Trophoblast cell (in vitro differentiated cells and primary cell): ENCODE measurements around the gene NDRG3.
A peak's percentile ranks its signal among the peaks of the same experiment; 100 is the strongest.

Source experiments
- DNase-seq, 2 donors: peaks; one replicate each; pipeline ENCODE4 v3.0.0-alpha.2; 2016
- H2AFZ ChIP-seq: 2 replicates; pipeline ENCODE4 v1.6.1; 2013; ENCODE audit warnings: low read length, moderate library complexity, mild to moderate bottlenecking; ENCODE audit not compliant: insufficient read depth, poor library complexity
- H2AK5ac ChIP-seq: 2 replicates; pipeline ENCODE4 v1.6.1; 2013; ENCODE audit warnings: mild to moderate bottlenecking, low read length
- H2BK120ac ChIP-seq: 2 replicates; pipeline ENCODE4 v1.6.1; 2013; ENCODE audit warnings: low read length, mild to moderate bottlenecking, moderate library complexity; ENCODE audit not compliant: insufficient read depth, poor library complexity
- H2BK12ac ChIP-seq: 2 replicates; pipeline ENCODE4 v1.6.1; 2013; ENCODE audit warnings: mild to moderate bottlenecking, low read length, moderate library complexity
- H2BK5ac ChIP-seq: 2 replicates; pipeline ENCODE4 v1.6.1; 2013; ENCODE audit warnings: low read length, low read depth, moderate library complexity, mild to moderate bottlenecking; ENCODE audit not compliant: poor library complexity
- H3K14ac ChIP-seq: 2 replicates; pipeline ENCODE4 v1.6.1; 2013; ENCODE audit warnings: mild to moderate bottlenecking, low read length
- H3K18ac ChIP-seq: 2 replicates; pipeline ENCODE4 v1.6.1; 2013; ENCODE audit warnings: mild to moderate bottlenecking, low read length
- H3K23ac ChIP-seq: 2 replicates; pipeline ENCODE4 v1.6.1; 2013; ENCODE audit warnings: low read length
- H3K27ac ChIP-seq: 2 replicates; pipeline ENCODE4 v1.5.1; 2013; ENCODE audit warnings: low read depth, mild to moderate bottlenecking, inconsistent platforms, low read length, moderate library complexity
- H3K27me3 ChIP-seq: 2 replicates; pipeline ENCODE4 v1.6.1; 2013; ENCODE audit warnings: inconsistent platforms, mild to moderate bottlenecking, low read length, moderate library complexity; ENCODE audit not compliant: insufficient read depth
- H3K36me3 ChIP-seq, 2 experiments: 1 replicate in 1 of 2; 2 replicates in 1 of 2; pipeline ENCODE4 v1.6.1; 2013; ENCODE audit warnings: low read length in 2 of 2, mild to moderate bottlenecking in 2 of 2, moderate library complexity in 1 of 2; ENCODE audit not compliant: insufficient read depth in 2 of 2, control insufficient read depth in 1 of 2
- H3K4ac ChIP-seq: 2 replicates; pipeline ENCODE4 v1.6.1; 2013; ENCODE audit warnings: low read depth, mild to moderate bottlenecking, low read length, moderate library complexity
- H3K4me1 ChIP-seq, 2 experiments: 1 replicate in 1 of 2; 2 replicates in 1 of 2; pipeline ENCODE4 v1.6.1; 2013; ENCODE audit warnings: low read length in 2 of 2, mild to moderate bottlenecking in 2 of 2, moderate library complexity in 1 of 2; ENCODE audit not compliant: insufficient read depth in 2 of 2, control insufficient read depth in 1 of 2
- H3K4me2 ChIP-seq: 2 replicates; pipeline ENCODE4 v1.6.1; 2013; ENCODE audit warnings: inconsistent platforms, mild to moderate bottlenecking, low read length, moderate library complexity
- H3K4me3 ChIP-seq: 2 replicates; pipeline ENCODE4 v1.5.1; 2013; ENCODE audit warnings: mild to moderate bottlenecking, low read depth, low read length, inconsistent platforms
- H3K79me1 ChIP-seq: one replicate; pipeline ENCODE4 v1.6.1; 2013; ENCODE audit warnings: low read length
- H3K79me2 ChIP-seq: 2 replicates; pipeline ENCODE4 v1.6.1; 2013; ENCODE audit warnings: low read length, mild to moderate bottlenecking; ENCODE audit not compliant: control insufficient read depth, insufficient read depth, poor library complexity
- H3K9ac ChIP-seq: 2 replicates; pipeline ENCODE4 v1.6.1; 2013; ENCODE audit warnings: mild to moderate bottlenecking, low read length
- H3K9me3 ChIP-seq: 2 replicates; pipeline ENCODE4 v1.6.1; 2013; ENCODE audit warnings: low read depth, mild to moderate bottlenecking, control low read depth, inconsistent platforms, low read length; ENCODE audit not compliant: insufficient read depth
- H4K12ac ChIP-seq: 2 replicates; pipeline ENCODE4 v1.6.1; 2013; ENCODE audit warnings: low read depth, mild to moderate bottlenecking, low read length, moderate library complexity
- H4K8ac ChIP-seq: 2 replicates; pipeline ENCODE4 v1.6.1; 2013; ENCODE audit warnings: low read depth, mild to moderate bottlenecking, low read length, moderate library complexity
- H4K91ac ChIP-seq: one replicate; pipeline ENCODE4 v1.6.1; 2013; ENCODE audit warnings: low read depth, mild to moderate bottlenecking, low read length, moderate library complexity
- WGBS: extraction: QIAGEN DNeasy Blood & Tissue Kit; methylation state at CpG from one replicate; pipeline ENCODE4 v1.1.7; 2013; ENCODE audit warnings: missing lambda C conversion rate; ENCODE audit not compliant: insufficient read length, insufficient coverage; ENCODE audit errors: extremely low coverage; 5-methylcytosine and 5-hydroxymethylcytosine counted together

Gene NDRG3

DNA sequence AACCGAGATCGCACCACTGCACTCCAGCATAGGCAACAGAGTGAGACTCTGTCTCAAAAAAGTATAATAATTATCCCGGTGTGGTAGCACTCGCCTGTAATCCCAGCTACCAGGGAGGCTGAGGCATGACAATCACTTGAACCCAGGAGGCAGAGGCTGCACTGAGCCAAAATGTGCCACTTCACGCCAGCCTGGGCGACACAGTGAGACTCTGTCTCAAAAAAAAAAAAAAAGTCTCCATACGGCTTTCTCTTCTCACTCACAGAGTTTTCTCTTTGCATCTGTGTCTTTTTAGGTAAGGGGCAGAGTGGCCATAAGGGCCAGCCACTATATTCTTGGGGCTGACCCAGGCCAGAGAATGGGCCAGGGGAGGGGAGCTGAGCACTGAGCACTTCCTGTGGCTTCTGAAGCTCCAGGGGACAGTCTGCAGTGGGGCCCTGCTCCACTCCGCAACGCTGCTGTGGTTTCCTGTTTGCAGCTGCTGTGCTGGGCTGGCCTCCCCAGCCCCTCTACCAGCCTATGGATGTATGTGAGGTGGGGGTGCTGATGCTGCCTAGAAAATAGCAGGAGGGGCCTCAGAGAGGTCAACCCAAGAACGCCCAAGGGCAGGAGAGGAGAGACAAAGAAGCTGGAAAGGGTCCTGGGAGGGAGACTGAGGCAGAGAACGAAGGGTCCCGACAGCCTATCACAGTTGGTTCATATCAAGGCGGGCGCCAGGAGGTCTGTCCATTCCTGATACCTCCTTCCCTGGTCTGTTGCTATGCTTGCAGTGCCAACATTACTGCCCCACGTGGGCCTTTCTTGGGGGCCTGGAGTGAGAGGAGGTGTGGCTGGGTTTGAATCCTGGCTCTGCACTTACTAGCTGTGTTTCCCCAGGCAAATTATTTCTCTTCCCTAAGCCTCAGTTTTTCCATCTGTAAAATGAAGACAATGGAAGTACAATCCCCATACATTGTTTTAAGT, 115.9 kb downstream of the NDRG3 start:
- H2BK5ac ChIP-seq, result no peak overlapping the region
- no peak for DNase-seq
- no peak overlapping the region for H2BK120ac ChIP-seq
- no peaks in the 10 kb centered on the region for H3K9me3 ChIP-seq
- H4K8ac ChIP-seq, result no peak overlapping the region
- no CpG with 5 or more reads among the region's 15 CpGs for WGBS
- H3K4me1 ChIP-seq, result peaks cover 0 to 4% of the 10 kb centered on the region in 2 experiments
- no peak overlapping the region for H3K4me2 ChIP-seq
- H4K91ac ChIP-seq, result no peak overlapping the region
- no peak overlapping the region for H3K18ac ChIP-seq
- H3K9ac ChIP-seq, result no peak overlapping the region
- no peak overlapping the region for H2AK5ac ChIP-seq
- H3K4ac ChIP-seq, result no peak overlapping the region
- H2BK12ac ChIP-seq, result no peak overlapping the region
- no peaks in the 10 kb centered on the region for H3K79me1 ChIP-seq
- no peak overlapping the region for H3K4me3 ChIP-seq
- no peaks in the 10 kb centered on the region for H3K27me3 ChIP-seq
- H3K36me3 ChIP-seq, result no peaks in the 10 kb centered on the region
- H4K12ac ChIP-seq, result no peak overlapping the region
- no peak overlapping the region for H2AFZ ChIP-seq
- H3K27ac ChIP-seq, result no peak overlapping the region
- H3K23ac ChIP-seq, result no peak overlapping the region
- H3K14ac ChIP-seq, result no peak overlapping the region
- H3K79me2 ChIP-seq, result no peaks in the 10 kb centered on the region

DNA sequence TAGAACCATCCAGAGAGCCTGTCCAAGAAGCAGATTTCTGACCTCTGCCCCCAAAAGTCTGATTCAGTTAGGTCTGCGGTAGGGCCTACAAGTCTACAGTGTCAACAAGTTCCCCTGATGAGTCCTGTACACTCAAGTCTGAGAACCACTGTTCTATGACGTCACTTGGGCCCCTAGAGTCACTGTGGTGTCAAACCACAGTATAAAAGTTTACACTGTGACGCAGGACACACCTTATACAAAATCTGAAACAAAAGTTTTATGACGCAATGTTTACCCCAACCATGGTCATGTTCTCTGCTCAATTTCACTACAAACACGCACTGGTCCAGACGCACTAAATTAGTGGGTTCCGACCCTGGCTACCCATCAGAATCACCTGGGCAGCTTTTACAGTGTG, 117.8 kb downstream of the NDRG3 start:
- Histone ChIP-seq H3K79me1 (no peaks in the 10 kb centered on the region), H3K4ac (no peak overlapping the region), H3K23ac (no peak overlapping the region), H3K4me3 (no peak overlapping the region), H3K9ac (no peak overlapping the region), H3K27ac (no peak overlapping the region), H3K4me1 (peaks cover 0 to 4% of the 10 kb centered on the region in 2 experiments), H3K27me3 (no peaks in the 10 kb centered on the region), H2AFZ (no peak overlapping the region), H3K79me2 (no peaks in the 10 kb centered on the region), H3K18ac (no peak overlapping the region), H4K8ac (no peak overlapping the region), H2AK5ac (no peak overlapping the region), H2BK5ac (no peak overlapping the region), H2BK120ac (no peak overlapping the region), H4K12ac (no peak overlapping the region), H4K91ac (no peak overlapping the region), H3K14ac (no peak overlapping the region), H3K36me3 (no peaks in the 10 kb centered on the region), H3K4me2 (no peak overlapping the region), H2BK12ac (no peak overlapping the region), H3K9me3 (no peaks in the 10 kb centered on the region)
- no peak for DNase-seq
- WGBS, result no CpG with 5 or more reads among the region's 7 CpGs

DNA sequence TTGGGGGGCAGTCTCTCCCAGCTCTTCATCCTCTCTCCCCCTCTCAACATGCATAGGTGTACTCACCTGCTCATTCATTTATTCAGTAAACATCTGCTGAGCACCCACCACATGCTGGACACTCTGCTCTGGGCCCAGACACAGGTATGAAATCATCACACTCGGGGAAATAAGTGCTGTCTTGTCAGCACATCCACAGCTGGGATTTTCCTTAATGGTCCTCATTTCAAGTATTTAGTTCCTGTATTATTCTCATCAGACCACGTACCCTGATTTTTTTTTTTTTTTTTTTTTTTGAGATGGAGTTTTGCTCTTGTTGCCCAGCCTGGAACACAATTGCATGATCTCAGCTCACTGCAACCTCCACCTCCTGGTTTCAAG, 121.0 kb downstream of the NDRG3 start:
- no peak overlapping the region for H2BK12ac ChIP-seq
- no peak overlapping the region for H4K8ac ChIP-seq
- no peak overlapping the region for H3K23ac ChIP-seq
- H2AFZ ChIP-seq, result no peak overlapping the region
- H3K27me3 ChIP-seq, result no peaks in the 10 kb centered on the region
- no peak overlapping the region for H3K4ac ChIP-seq
- H3K9ac ChIP-seq, result no peak overlapping the region
- H3K4me2 ChIP-seq, result no peak overlapping the region
- H3K79me1 ChIP-seq, result no peaks in the 10 kb centered on the region
- H3K4me3 ChIP-seq, result peak overlapping the region; percentile 21
- no peak overlapping the region for H2BK120ac ChIP-seq
- no peak overlapping the region for H3K18ac ChIP-seq
- H2AK5ac ChIP-seq, result no peak overlapping the region
- H2BK5ac ChIP-seq, result no peak overlapping the region
- no peak overlapping the region for H3K27ac ChIP-seq
- no peak for DNase-seq
- no CpG with 5 or more reads among the region's 2 CpGs for WGBS
- no peaks in the 10 kb centered on the region for H3K79me2 ChIP-seq
- H3K4me1 ChIP-seq, result peaks cover 0 to 4% of the 10 kb centered on the region in 2 experiments
- no peak overlapping the region for H3K14ac ChIP-seq
- H3K36me3 ChIP-seq, result no peaks in the 10 kb centered on the region
- no peak overlapping the region for H4K12ac ChIP-seq
- no peaks in the 10 kb centered on the region for H3K9me3 ChIP-seq
- no peak overlapping the region for H4K91ac ChIP-seq

DNA sequence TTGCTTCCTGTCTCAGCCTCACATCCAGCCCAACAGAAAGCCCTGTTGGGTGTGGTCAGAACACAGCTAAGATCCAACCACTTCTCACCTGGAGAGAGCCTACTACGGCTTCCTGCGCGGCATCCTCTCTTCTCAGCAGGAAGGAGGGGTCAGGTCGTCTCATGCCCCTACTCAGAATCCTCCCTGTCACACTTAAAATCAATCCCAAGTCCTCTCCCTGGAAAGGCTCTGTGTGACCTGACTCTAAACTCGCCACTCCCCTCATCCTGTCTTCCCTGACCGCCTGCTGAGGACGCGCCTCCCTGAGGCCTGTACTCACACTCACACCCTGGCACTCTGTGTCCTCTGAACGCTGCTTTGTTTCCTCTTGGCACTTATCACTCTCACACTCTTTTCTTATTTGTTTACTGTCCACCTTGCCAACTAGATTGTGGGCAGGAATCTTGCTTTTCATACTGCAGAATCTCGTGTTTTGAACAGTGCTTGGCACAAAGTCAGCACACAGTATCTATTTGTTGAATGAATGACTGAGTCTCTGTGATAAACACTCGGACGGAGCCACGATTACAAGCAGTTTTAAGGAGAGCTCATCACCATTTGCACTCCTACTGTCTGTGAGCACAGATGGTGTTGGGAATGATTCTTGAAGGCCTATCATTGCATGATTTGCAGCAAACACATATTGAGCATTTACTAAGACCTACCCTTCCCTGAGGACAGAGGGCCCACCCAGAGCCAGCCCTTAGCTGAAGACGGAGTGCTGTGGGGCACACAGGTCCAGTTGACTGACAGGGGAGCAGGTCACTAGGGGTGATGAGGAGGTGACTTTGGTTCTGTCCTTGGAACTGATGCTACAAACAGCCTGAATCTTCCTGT, 121.6 kb downstream of the NDRG3 start:
- Histone ChIP-seq H2BK5ac (no peak overlapping the region), H4K8ac (no peak overlapping the region), H2BK12ac (no peak overlapping the region), H4K12ac (no peak overlapping the region), H3K9me3 (no peaks in the 10 kb centered on the region), H2BK120ac (no peak overlapping the region), H4K91ac (no peak overlapping the region), H3K23ac (no peak overlapping the region), H3K27ac (no peak overlapping the region), H3K79me2 (no peaks in the 10 kb centered on the region), H3K14ac (no peak overlapping the region), H2AK5ac (no peak overlapping the region), H3K4me3 (peak overlapping the region; percentile 21), H3K9ac (no peak overlapping the region), H3K4me1 (peaks cover 0 to 4% of the 10 kb centered on the region in 2 experiments), H3K4me2 (no peak overlapping the region), H3K27me3 (no peaks in the 10 kb centered on the region), H2AFZ (peak overlapping the region; percentile 23), H3K4ac (no peak overlapping the region), H3K36me3 (no peaks in the 10 kb centered on the region), H3K79me1 (no peaks in the 10 kb centered on the region), H3K18ac (no peak overlapping the region)
- no CpG with 5 or more reads among the region's 14 CpGs for WGBS
- no peak for DNase-seq
